Measurements from ENCODE around the gene NLRP1.

DNA sequence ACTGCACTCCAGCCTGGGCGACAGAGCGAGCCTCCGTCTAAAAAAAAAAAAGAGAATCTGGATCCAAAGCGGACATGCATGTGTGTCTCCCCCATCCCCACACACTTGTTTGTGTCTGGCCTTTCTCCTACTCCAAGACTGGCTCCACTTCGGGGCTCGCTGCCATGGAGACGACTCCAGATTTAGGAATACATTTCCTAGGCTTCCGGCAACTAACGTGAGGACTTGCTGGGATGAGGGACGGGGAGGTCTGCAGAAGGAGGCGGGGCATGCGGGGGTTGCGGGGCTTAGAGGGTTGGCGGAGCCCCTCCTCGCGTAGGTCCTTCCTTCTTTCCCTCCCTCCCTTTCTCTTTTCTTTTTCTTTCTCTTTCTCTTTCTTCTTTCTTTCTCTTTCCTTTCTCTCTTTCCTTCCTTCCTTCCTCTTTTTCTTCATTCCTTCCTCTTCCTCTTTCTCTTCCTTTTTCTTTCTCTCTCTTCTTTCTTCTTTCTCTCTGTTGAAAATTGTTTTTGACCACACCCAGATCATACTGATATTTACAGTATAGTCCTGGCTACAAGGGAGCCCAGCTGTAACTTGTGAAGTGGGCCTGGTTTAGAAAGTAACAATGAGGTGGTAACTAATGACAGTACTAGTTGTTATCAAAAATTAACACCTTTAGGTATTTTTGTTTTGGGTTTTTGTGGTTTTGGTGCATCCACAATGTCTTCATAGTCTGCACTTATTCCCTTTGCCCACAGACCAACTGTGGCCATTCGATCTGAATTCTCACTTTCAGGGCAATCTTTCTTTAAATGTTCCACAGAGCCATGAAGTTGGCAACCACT, 72.7 kb downstream of the NLRP1 start:
- TF ChIP-seq, protein P1, sequence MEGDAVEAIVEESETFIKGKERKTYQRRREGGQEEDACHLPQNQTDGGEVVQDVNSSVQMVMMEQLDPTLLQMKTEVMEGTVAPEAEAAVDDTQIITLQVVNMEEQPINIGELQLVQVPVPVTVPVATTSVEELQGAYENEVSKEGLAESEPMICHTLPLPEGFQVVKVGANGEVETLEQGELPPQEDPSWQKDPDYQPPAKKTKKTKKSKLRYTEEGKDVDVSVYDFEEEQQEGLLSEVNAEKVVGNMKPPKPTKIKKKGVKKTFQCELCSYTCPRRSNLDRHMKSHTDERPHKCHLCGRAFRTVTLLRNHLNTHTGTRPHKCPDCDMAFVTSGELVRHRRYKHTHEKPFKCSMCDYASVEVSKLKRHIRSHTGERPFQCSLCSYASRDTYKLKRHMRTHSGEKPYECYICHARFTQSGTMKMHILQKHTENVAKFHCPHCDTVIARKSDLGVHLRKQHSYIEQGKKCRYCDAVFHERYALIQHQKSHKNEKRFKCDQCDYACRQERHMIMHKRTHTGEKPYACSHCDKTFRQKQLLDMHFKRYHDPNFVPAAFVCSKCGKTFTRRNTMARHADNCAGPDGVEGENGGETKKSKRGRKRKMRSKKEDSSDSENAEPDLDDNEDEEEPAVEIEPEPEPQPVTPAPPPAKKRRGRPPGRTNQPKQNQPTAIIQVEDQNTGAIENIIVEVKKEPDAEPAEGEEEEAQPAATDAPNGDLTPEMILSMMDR (IDR thresholded peaks at IDR 0.05): no peak
- TF ChIP-seq POLR2A (IDR thresholded peaks at IDR 0.05): no peak
